ENCODE measurements around the gene EEFSEC. TPM values are rescaled to one million over a fixed set of nuclear protein-coding genes. Genes with fewer than 3 reads are reported as not detected.

EEFSEC gene
- total RNA-seq, 1 donor from 2014 or later, result 15.3 TPM

DNA sequence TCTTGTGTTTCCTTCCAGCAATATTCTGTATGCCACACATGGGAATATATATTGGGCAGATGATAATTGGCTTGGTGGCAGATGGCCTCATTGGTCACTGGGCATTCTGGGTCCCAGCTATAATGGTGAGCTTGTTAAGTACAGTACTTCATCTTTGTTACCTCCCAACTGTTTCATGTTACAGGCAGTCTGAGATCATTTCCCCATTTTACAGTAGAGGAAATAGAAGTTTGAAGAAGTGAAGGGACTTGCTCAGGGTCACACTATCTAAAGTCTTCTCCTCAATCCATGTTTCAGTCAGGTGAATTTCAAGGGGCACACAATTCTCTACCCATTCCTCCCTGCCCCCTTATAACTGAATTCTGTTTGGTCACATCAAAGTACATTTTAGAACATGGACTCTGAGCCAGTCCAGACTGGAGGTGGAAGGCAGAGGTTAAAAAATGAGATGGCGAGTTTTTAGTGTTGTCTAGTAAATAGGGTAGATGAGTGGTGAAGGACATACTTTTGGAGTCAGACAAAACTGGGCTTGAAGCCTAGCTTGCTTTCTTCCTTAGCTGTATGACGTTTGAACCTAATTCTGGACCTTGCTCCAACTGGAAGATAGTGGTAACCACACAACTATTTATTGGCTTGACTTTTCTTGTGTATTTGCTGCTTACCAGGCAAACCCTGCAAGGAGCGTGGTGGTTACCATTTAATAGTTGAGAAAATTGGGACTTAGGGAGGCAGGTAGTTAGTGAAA lies 2.5 kb downstream of the EEFSEC start:
- DNase-seq, result no peak

DNA sequence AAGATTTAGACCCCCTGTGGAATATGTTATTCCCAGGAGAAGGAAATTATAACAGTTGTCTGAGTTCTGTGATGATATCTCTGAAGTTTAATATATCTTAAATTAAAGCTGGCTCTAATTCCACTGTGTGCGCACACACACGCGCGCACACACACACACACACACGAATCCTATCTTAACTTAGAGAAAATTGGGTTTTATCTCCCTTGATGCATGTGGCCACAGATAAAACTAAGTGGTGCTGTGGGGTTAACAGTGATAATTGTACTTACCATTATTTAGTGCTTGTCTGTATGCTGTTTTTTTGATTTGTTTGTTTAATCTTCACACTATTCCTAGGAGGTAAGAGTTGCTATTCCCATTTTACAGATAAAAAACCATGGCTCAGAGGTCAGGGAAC lies 7.4 kb downstream of the EEFSEC start:
- Histone ChIP-seq H3K4me3 (no peak overlapping the region), H3K4me1 (no peaks in the 10 kb centered on the region), H3K27ac (no peak overlapping the region), H3K9me3 (no peaks in the 10 kb centered on the region), H3K36me3 (no peaks in the 10 kb centered on the region), H3K27me3 (no peaks in the 10 kb centered on the region)
- TF ChIP-seq, protein P1, sequence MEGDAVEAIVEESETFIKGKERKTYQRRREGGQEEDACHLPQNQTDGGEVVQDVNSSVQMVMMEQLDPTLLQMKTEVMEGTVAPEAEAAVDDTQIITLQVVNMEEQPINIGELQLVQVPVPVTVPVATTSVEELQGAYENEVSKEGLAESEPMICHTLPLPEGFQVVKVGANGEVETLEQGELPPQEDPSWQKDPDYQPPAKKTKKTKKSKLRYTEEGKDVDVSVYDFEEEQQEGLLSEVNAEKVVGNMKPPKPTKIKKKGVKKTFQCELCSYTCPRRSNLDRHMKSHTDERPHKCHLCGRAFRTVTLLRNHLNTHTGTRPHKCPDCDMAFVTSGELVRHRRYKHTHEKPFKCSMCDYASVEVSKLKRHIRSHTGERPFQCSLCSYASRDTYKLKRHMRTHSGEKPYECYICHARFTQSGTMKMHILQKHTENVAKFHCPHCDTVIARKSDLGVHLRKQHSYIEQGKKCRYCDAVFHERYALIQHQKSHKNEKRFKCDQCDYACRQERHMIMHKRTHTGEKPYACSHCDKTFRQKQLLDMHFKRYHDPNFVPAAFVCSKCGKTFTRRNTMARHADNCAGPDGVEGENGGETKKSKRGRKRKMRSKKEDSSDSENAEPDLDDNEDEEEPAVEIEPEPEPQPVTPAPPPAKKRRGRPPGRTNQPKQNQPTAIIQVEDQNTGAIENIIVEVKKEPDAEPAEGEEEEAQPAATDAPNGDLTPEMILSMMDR (IDR thresholded peaks at IDR 0.05), result no peak
- ATAC-seq (no peak), DNase-seq (no peak)
- intact Hi-C loops (cut with DNase I), result no loop called here

More for the DNA sequence above, 2.5 kb downstream of the EEFSEC start:
- no peak for ATAC-seq
- Histone ChIP-seq H3K27ac (no peak overlapping the region), H3K36me3 (no peaks in the 10 kb centered on the region), H3K27me3 (no peaks in the 10 kb centered on the region), H3K4me3 (no peak overlapping the region), H3K4me1 (peaks cover 8% of the 10 kb centered on the region), H3K9me3 (no peaks in the 10 kb centered on the region)
- TF ChIP-seq, protein P1 (IDR thresholded peaks at IDR 0.05), result no peak
- intact Hi-C loops (cut with DNase I), result no loop called here

DNA sequence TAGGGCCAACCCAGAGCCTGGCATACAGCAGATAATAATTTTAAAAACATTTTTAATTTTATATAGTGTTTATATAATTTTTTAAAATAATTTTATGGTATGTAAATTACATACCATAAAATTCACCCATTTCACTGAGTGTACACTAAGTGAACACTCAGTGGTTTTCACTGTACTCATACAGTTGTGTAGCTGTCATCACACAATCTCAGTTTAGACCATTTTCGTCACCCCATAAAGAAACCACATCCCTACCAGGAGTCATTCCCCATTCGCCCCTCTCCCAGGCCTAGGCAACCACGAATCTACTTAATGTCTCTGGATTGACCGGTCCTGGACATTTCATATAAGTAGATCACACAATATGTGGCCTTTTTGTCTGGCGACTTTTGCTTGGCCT lies 10.2 kb downstream of the EEFSEC start:
- TF ChIP-seq, protein P1 (IDR thresholded peaks at IDR 0.05), result no peak
- Histone ChIP-seq H3K9me3 (no peaks in the 10 kb centered on the region), H3K27me3 (no peaks in the 10 kb centered on the region), H3K36me3 (no peaks in the 10 kb centered on the region), H3K4me3 (no peak overlapping the region), H3K27ac (no peak overlapping the region), H3K4me1 (peaks cover 7% of the 10 kb centered on the region)
- intact Hi-C loops (cut with DNase I), result no loop called here
- DNase-seq, result no peak
- ATAC-seq, result no peak

DNA sequence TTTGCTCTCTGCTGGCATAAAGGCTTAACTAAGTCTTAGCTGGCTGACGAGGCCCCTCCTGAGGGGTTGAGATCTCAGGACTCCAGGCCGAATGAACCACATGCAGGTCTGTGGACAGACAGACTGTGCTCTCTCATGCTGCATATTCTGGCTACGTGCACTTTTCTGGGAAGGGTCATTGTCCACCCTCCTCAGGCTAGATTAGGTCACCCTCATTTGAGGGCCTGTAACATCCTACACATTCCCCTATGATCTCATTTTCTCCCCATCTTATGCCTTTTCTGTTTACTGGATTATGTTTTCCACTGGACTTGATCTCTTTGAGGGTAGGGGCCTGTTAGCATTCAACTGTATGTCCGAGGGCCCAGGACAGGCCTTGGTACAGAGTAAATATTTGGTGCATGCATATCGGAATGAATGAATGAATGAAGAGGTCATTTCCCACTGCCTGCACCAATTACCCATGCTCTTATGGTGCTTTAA lies 13.7 kb downstream of the EEFSEC start:
- peaks cover 7% of the 10 kb centered on the region for H3K4me1 ChIP-seq
- no peak overlapping the region for H3K4me3 ChIP-seq
- ATAC-seq (no peak), DNase-seq (no peak)
- no peak overlapping the region for H3K27ac ChIP-seq
- no peaks in the 10 kb centered on the region for H3K9me3 ChIP-seq
- no peaks in the 10 kb centered on the region for H3K36me3 ChIP-seq
- intact Hi-C loops (cut with DNase I), result no loop called here
- H3K27me3 ChIP-seq, result no peaks in the 10 kb centered on the region
- TF ChIP-seq, protein P1 (IDR thresholded peaks at IDR 0.05), result no peak

DNA sequence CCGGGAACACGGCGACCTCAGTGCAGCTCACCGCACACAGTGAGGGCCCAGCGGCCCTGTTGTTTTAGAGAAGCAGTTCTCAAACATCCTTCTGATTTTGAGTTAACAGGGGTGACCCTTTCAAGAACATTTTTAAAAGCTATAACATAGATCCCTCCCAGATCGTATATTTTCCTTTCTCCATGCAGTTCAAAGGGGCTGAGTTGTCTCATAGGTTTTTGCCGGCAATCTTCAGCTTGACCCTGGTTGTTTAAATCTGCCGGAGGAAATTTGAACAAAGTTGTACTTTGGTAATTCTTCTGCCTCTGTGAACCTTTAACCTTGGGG lies 14.3 kb downstream of the EEFSEC start:
- TF ChIP-seq, protein P1 (IDR thresholded peaks at IDR 0.05), result no peak
- Histone ChIP-seq H3K4me1 (peaks cover 7% of the 10 kb centered on the region), H3K36me3 (no peaks in the 10 kb centered on the region), H3K27me3 (no peaks in the 10 kb centered on the region), H3K27ac (no peak overlapping the region), H3K4me3 (no peak overlapping the region), H3K9me3 (no peaks in the 10 kb centered on the region)
- DNase-seq (no peak), ATAC-seq (no peak)
- intact Hi-C loops (cut with DNase I), result no loop called here

Data from upper lobe of right lung (tissue), 1 donor.